HT1080 (cell line): ENCODE results near the gene RAF1. TPM values are rescaled to one million over a fixed set of nuclear protein-coding genes. Genes with fewer than 3 reads are reported as not detected.
"Not testable (repeated sequence)": the region's sequence is repeated elsewhere in the genome, so short reads cannot be mapped to it uniquely, and the experiment has no call there.

ENCODE experiments used
- DNase-seq: peaks from one replicate; pipeline ENCODE4 v3.0.0-alpha.2; 2015; ENCODE audit warnings: low read depth
- small RNA-seq: library from RNA; depleted of rRNA; stranded (forward); fragments of <200 nt; gene quantifications from one replicate; pipeline ENCODE3, GENCODE V24; 2014
- total RNA-seq: library from RNA; depleted of rRNA; stranded (reverse); fragments of >200 nt; shearing (Covaris generic); gene quantifications from 2 replicates; pipeline ENCODE4 v1.2.3, GENCODE V29; 2014; rRNA removed

Gene RAF1
- total RNA-seq, 1 experiment from 2014 or later = 111 TPM

- no peak for DNase-seq
Observed at GRCh38 chr3:12560505-12561190, 103.3 kb downstream of the RAF1 start.

- DNase-seq = no peak
Observed at GRCh38 chr3:12559520-12559919, 104.4 kb downstream of the RAF1 start.

GRCh38 chr3:12558706-12559105, 105.2 kb downstream of the RAF1 start:
- no peak for DNase-seq

- DNase-seq = no peak
Observed at GRCh38 chr3:12557473-12558100, 106.3 kb downstream of the RAF1 start.

DNA sequence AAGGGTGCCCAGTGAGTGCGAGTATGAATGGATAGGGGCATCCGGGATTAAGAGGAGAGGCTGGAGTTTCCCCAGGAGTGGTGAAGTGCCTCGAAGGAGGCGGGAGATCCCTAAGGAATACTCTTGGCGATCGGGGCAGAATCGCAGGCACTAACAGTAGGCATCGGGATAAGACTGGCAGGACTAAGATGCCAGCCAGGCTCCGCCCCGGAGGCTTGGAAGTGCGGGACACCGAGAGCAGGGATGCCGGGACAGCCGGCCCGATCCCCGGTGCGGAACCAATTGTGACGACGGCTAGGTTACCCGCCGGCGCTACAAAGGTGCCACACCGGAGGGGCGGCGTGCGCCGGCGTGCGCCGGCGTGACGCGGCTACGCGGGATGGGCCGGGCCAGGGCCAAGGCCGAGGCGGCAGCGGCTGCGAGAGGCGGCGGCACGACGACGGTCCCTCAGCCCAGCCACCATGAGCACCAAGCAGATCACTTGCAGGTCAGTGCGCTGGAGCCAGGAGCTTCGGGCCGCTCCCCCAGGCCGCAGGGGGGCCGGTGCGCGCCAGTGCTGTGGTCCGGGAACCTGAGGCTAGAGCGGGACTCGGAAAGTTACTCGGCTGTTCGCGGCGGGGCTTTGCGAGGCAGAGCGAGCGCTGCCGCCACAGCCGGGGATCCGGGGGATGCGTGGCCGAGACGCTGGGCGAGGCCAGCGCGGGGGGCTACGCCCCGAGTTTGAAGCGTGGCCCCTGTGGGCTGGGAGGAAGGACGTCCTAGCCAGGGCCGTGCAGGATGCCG, 107.0 kb downstream of the RAF1 start, which contains the start of gene MKRN2:
Gene MKRN2, plus strand, starts transcription at position 398 of the 783 bp plus-strand sequence. Its CDS starts 64 bp downstream, at position 462.
- peak; percentile 86 for DNase-seq

GRCh38 chr3:12556314-12556689, 107.6 kb downstream of the RAF1 start:
- no peak for DNase-seq

- peak; percentile 4 for DNase-seq
Observed at GRCh38 chr3:12553921-12554391, 110.0 kb downstream of the RAF1 start.

GRCh38 chr3:12549971-12550760, 113.8 kb downstream of the RAF1 start:
- DNase-seq = no peak

- no peak for DNase-seq
Observed at GRCh38 chr3:12545473-12545791, 118.5 kb downstream of the RAF1 start, which contains the start of gene MKRN2OS. Gene MKRN2OS (minus strand): TSS chr3:12545499. CDS start chr3:12545464, 35 bp downstream.

DNA sequence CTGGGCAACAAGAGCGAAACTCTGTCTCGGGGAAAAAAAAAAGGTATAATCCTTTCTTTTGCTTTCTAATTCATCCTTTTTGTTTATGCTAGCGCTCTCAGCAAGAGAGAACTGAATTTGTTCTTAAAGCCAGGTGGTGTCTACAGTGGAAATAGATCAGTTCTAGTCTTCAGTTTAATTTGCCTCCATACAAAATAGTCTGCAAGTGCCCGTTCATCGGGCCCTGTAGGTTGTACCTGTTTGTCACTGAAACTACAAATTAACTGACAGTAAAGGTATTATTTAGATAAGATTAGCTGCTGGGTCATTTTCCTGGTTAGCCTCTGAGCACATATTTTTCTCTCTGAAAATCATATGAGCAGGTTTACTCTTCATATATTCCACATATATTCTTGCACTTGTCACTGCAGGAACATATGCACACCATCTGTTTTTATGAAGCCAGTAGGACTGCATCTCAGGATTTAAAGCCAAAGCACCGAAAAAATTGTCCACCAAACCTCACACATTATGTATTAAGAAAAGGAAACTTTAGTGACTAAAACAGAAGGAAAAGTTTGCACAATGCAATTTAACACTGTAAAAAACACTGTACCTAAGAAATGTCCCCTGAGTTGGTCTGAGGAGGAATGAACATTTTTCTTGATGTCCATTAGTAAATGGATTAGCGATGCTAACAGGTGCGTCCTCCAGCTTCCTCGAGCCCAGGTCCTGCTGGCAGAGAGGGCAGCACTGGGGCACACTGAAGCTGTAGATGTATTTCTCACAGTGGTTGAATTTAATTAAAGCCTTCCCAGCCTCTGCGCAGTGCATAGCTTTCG, 119.1 kb downstream of the RAF1 start:
- no peak for DNase-seq

- DNase-seq = not testable (repeated sequence)
Observed at GRCh38 chr3:12543497-12543896, 120.4 kb downstream of the RAF1 start.

DNA sequence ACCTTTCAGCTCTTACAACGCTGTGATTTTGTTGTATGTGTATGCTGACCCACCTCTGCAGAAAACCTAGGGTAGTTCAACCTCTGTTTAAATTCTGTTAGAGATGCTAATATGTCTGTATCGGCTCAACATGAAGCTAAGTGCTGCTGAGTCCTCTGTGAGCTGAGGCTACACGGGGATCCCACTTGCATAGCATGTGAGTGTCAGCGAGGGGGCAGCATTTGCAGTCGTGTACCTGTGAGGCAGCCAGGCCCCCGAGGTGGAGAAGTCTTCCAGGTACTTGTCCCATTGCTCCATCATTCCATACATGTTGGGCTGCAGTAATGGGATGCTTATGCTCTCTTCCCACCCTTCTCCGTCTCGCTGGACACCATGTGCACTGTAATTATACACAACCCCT, 122.3 kb downstream of the RAF1 start:
- no peak for DNase-seq

DNA sequence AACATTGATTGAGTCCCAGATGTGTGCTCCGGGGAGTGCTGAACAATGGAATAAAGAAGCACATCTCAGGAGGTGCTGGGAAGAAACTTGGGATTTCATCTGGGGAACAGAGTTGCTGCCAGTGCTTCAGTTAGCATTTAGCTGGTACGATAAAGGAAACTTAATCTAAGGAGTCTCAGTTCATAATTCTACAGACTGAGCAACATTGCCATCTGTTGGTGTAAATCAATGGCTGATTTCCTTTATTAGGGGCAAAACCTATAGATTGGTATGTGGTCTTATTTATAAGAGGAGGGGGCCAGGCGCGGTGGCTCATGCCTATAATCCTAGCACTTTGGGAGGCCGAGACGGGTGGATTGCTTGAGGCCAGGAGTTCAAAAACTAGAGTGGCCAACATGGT, 127.5 kb downstream of the RAF1 start:
- no peak for DNase-seq

Small RNAs within 50 kb of the gene (small RNA-seq; reads per million reads assigned to genes)
- not detected for gene CRIP1P1
- gene RF00017 = not detected

Other genes starting within 250 kb of the RAF1 start
- 14.8 and 20.2 TPM in 2 replicates for gene TSEN2, start 179.6 kb downstream of the RAF1 start, total RNA-seq
- gene MKRN2OS, start 118.6 kb downstream of the RAF1 start, total RNA-seq = not detected in 2 replicates
- gene MKRN2, start 107.0 kb downstream of the RAF1 start, total RNA-seq = 37.3 and 39.3 TPM in 2 replicates
- gene TMEM40, start 95.1 kb upstream of the RAF1 start, total RNA-seq = not detected in 2 replicates
- 0.19 and 0.60 TPM in 2 replicates for gene CAND2, start 132.6 kb upstream of the RAF1 start, total RNA-seq
- 2,698 and 2,901 TPM in 2 replicates for gene RPL32, start 177.4 kb upstream of the RAF1 start, total RNA-seq